Measurements from ENCODE around the gene RAD52. TPM values are rescaled to one million over a fixed set of nuclear protein-coding genes. Genes with fewer than 3 reads are reported as not detected.

The RAD52 gene
- total RNA-seq, 1 experiment from 2014 or later = 17.4 TPM

DNA sequence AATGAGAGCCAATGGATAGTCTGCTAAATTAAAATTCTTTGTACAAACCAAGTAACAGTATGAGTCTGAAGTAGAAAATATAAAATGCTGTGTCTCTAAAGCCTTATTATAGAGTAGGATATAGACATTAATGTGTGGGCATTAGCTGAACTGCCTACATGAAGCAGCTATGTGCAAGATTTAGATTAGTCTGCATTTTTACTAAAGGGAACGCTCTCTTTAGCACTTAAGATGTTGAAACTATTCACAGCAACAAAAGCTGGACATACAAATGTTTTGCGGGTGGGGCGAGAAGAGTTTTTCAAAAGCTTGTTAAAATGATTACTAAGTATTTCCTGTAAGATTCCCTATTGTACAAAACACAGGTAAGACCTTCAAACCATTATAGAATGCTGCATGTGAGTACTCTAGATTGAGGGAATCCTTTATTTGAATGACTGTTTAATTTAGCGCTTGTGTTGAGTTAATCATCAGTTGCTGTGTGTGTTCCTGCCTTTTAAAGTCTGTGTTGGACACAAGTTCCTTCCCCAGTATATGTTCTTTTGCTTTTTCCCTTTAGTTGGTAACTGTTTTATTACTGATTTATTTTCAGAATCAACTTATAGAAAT is 87.1 kb downstream of the RAD52 start:
- no peaks in the 10 kb centered on the region for H3K27me3 ChIP-seq (ENCODE audit: low read length)
- H4K20me1 ChIP-seq (ENCODE audit: low read length) = no peaks in the 10 kb centered on the region
- H3F3A ChIP-seq (ENCODE audit: low read length, unreplicated experiment) = no peaks in the 10 kb centered on the region
- intact Hi-C loops (cut with micrococcal nuclease) = no loop called here
- ChIA-PET CTCF (interaction anchor here (0.5 kb wide), 1 partner anchor 42 kb away, joined by 12 read pairs; no protein-coding TSS in a partner anchor), POLR2A (ENCODE audit: unreplicated experiment) (no interaction called here)
- no peaks in the 10 kb centered on the region for H3K9me3 ChIP-seq (ENCODE audit: low read length)
- DNase-seq (peak; percentile 11), ATAC-seq (peak; percentile 72)
- H3K4me2 ChIP-seq (ENCODE audit: low read length) = no peak overlapping the region
- H3K4me3 ChIP-seq (ENCODE audit: low read length) = no peak overlapping the region
- H3K9me2 ChIP-seq (replicated peaks; ENCODE audit: low read length) = no peaks in the 10 kb centered on the region
- 0 out of 2 replicates have a peak overlapping the region, but pooled peaks have one; percentile 21 for H3K9ac ChIP-seq (ENCODE audit: low read length)
- no TSS peak for BruUV-seq (replicated peaks)
- peaks cover 10% of the 10 kb centered on the region; the same call in 1 of the 2 replicates for H3K36me3 ChIP-seq (ENCODE audit: low read depth, low read length)
- H3K4me1 ChIP-seq (ENCODE audit: insufficient read depth, low read length) = peaks cover 5% of the 10 kb centered on the region
- TF ChIP-seq, protein P1, sequence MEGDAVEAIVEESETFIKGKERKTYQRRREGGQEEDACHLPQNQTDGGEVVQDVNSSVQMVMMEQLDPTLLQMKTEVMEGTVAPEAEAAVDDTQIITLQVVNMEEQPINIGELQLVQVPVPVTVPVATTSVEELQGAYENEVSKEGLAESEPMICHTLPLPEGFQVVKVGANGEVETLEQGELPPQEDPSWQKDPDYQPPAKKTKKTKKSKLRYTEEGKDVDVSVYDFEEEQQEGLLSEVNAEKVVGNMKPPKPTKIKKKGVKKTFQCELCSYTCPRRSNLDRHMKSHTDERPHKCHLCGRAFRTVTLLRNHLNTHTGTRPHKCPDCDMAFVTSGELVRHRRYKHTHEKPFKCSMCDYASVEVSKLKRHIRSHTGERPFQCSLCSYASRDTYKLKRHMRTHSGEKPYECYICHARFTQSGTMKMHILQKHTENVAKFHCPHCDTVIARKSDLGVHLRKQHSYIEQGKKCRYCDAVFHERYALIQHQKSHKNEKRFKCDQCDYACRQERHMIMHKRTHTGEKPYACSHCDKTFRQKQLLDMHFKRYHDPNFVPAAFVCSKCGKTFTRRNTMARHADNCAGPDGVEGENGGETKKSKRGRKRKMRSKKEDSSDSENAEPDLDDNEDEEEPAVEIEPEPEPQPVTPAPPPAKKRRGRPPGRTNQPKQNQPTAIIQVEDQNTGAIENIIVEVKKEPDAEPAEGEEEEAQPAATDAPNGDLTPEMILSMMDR (conservative IDR thresholded peaks at IDR 0.05; ENCODE audit: low read depth, low read length) = no peak
- TF ChIP-seq EZH2 (IDR thresholded peaks at IDR 0.05; ENCODE audit: low read length, unreplicated experiment) (no peak), EZH2phosphoT487 (IDR thresholded peaks at IDR 0.05; ENCODE audit: borderline replicate concordance, low read length) (no peak)
- no peak overlapping the region for H2AFZ ChIP-seq (ENCODE audit: low read length)
- H3K27ac ChIP-seq (ENCODE audit: low read length) = peak overlapping the region; percentile 52
- H3K79me2 ChIP-seq (ENCODE audit: low read length) = no peaks in the 10 kb centered on the region

Other genes with a start within 250 kb of the RAD52 start
- gene WNK1, start 197.1 kb downstream of the RAD52 start, total RNA-seq (2014; rRNA removed) = 44.5 and 69.3 TPM in 2 replicates
- gene ERC1, start 41.5 kb upstream of the RAD52 start, total RNA-seq (2014; rRNA removed) = 12.3 and 16.0 TPM in 2 replicates